ENCODE data around the gene NRXN3.

The NRXN3 gene

GRCh38 chr14:79295385-79295784 lies 1125.2 kb downstream of the NRXN3 start:
- no peak overlapping the region for H3K4me3 ChIP-seq (ENCODE audit: severe bottlenecking)
- H3K4me1 ChIP-seq (ENCODE audit: insufficient read depth, poor library complexity, severe bottlenecking): no peaks in the 10 kb centered on the region
- TF ChIP-seq CTCF (IDR thresholded peaks at IDR 0.05; ENCODE audit: poor library complexity, severe bottlenecking): no peak
- no peak for ATAC-seq (ENCODE audit: low read depth)
- no peaks in the 10 kb centered on the region for H3K27me3 ChIP-seq (ENCODE audit: insufficient read depth, poor library complexity, severe bottlenecking)
- no peaks in the 10 kb centered on the region for H3K9me3 ChIP-seq (ENCODE audit: severe bottlenecking)
- DNase-seq (ENCODE audit: low spot score): no peak
- no peak overlapping the region for H3K27ac ChIP-seq (ENCODE audit: poor library complexity, severe bottlenecking)
- H3K36me3 ChIP-seq (ENCODE audit: low read depth): no peaks in the 10 kb centered on the region

DNA sequence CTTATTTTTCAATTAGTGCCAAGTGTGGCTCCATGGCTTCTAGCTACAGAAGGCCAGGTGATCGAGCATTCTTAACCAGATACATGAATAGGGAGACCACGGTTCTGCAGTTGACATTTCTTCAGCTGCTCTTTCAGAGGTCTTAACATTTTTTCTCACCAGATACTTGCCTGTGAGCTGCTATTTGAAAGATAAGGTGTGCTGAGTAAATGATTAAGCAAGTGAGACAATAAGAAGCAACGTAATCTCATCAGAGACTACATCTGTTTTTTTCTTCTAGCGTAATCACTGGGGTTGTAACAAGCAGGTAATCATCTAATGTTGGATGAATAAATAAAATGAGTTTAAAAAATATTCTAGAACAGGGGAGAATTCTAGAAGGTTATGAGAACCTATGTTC lies 1128.2 kb downstream of the NRXN3 start:
- Histone ChIP-seq H3K27ac (ENCODE audit: poor library complexity, severe bottlenecking) (no peak overlapping the region), H3K4me1 (ENCODE audit: insufficient read depth, poor library complexity, severe bottlenecking) (no peaks in the 10 kb centered on the region), H3K27me3 (ENCODE audit: insufficient read depth, poor library complexity, severe bottlenecking) (no peaks in the 10 kb centered on the region), H3K9me3 (ENCODE audit: severe bottlenecking) (no peaks in the 10 kb centered on the region), H3K4me3 (ENCODE audit: severe bottlenecking) (no peak overlapping the region), H3K36me3 (ENCODE audit: low read depth) (no peaks in the 10 kb centered on the region)
- ATAC-seq (ENCODE audit: low read depth) (no peak), DNase-seq (ENCODE audit: low spot score) (no peak)
- no peak for TF ChIP-seq CTCF (IDR thresholded peaks at IDR 0.05; ENCODE audit: poor library complexity, severe bottlenecking)

GRCh38 chr14:79299162-79299561 lies 1129.0 kb downstream of the NRXN3 start:
- TF ChIP-seq CTCF (IDR thresholded peaks at IDR 0.05; ENCODE audit: poor library complexity, severe bottlenecking): no peak
- Histone ChIP-seq H3K27ac (ENCODE audit: poor library complexity, severe bottlenecking) (no peak overlapping the region), H3K36me3 (ENCODE audit: low read depth) (no peaks in the 10 kb centered on the region), H3K9me3 (ENCODE audit: severe bottlenecking) (no peaks in the 10 kb centered on the region), H3K4me3 (ENCODE audit: severe bottlenecking) (no peak overlapping the region), H3K27me3 (ENCODE audit: insufficient read depth, poor library complexity, severe bottlenecking) (no peaks in the 10 kb centered on the region), H3K4me1 (ENCODE audit: insufficient read depth, poor library complexity, severe bottlenecking) (no peaks in the 10 kb centered on the region)
- ATAC-seq (ENCODE audit: low read depth): no peak
- DNase-seq (ENCODE audit: low spot score): no peak

DNA sequence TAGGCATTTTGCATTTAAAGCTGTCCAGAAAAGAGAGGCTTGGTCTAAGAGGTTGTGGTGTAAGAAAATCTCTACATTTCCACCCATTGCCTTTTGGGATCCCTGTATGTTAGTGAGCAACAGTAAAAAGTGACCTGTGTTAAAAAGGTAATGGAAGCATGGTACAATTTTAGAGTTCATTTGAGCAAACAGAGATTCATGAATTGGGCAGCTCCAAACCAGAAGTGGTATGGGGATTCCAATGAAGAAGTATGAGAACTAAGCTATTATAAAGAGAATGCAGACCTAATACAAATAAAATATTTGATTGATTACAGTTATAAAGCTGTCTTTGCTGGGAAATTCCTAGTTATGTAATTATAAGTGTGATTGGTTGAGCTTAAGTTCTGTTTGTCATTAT lies 1134.1 kb downstream of the NRXN3 start:
- TF ChIP-seq CTCF (IDR thresholded peaks at IDR 0.05; ENCODE audit: poor library complexity, severe bottlenecking): no peak
- H3K36me3 ChIP-seq (ENCODE audit: low read depth): no peaks in the 10 kb centered on the region
- ATAC-seq (ENCODE audit: low read depth) (no peak), DNase-seq (ENCODE audit: low spot score) (no peak)
- no peaks in the 10 kb centered on the region for H3K4me1 ChIP-seq (ENCODE audit: insufficient read depth, poor library complexity, severe bottlenecking)
- no peaks in the 10 kb centered on the region for H3K27me3 ChIP-seq (ENCODE audit: insufficient read depth, poor library complexity, severe bottlenecking)
- no peaks in the 10 kb centered on the region for H3K9me3 ChIP-seq (ENCODE audit: severe bottlenecking)
- no peak overlapping the region for H3K4me3 ChIP-seq (ENCODE audit: severe bottlenecking)
- H3K27ac ChIP-seq (ENCODE audit: poor library complexity, severe bottlenecking): no peak overlapping the region

- H3K27me3 ChIP-seq (ENCODE audit: insufficient read depth, poor library complexity, severe bottlenecking): no peaks in the 10 kb centered on the region
- no peak overlapping the region for H3K4me3 ChIP-seq (ENCODE audit: severe bottlenecking)
- TF ChIP-seq CTCF (IDR thresholded peaks at IDR 0.05; ENCODE audit: poor library complexity, severe bottlenecking): no peak
- H3K4me1 ChIP-seq (ENCODE audit: insufficient read depth, poor library complexity, severe bottlenecking): no peaks in the 10 kb centered on the region
- no peaks in the 10 kb centered on the region for H3K9me3 ChIP-seq (ENCODE audit: severe bottlenecking)
- DNase-seq (ENCODE audit: low spot score) (no peak), ATAC-seq (ENCODE audit: low read depth) (no peak)
- H3K27ac ChIP-seq (ENCODE audit: poor library complexity, severe bottlenecking): no peak overlapping the region
- no peaks in the 10 kb centered on the region for H3K36me3 ChIP-seq (ENCODE audit: low read depth)
These were observed 1136.4 kb downstream of the NRXN3 start for GRCh38 chr14:79306546-79306945.

Data from RWPE2 (cell line).